Osteocyte (in vitro differentiated cells): ENCODE data around the gene NUDCD3. TPM values are rescaled to one million over a fixed set of nuclear protein-coding genes. Genes with fewer than 3 reads are reported as not detected.

Source experiments
- DNase-seq: peaks from one replicate; pipeline ENCODE4 v3.0.0; 2021; ENCODE audit warnings: mixed read lengths; ENCODE audit not compliant: unreplicated experiment; ENCODE audit errors: extremely low spot score
- H3K27ac Mint-ChIP-seq: one replicate; pipeline ENCODE4 v1.8.0; 2021; ENCODE audit warnings: mild to moderate bottlenecking, mixed read lengths; ENCODE audit not compliant: unreplicated experiment
- H3K27me3 Mint-ChIP-seq: one replicate; pipeline ENCODE4 v1.8.0; 2021; ENCODE audit warnings: mixed read lengths; ENCODE audit not compliant: unreplicated experiment
- H3K36me3 Mint-ChIP-seq: one replicate; pipeline ENCODE4 v1.8.0; 2021; ENCODE audit warnings: mixed read lengths; ENCODE audit not compliant: unreplicated experiment
- H3K4me1 Mint-ChIP-seq: one replicate; pipeline ENCODE4 v1.8.0; 2021; ENCODE audit warnings: mixed read lengths; ENCODE audit not compliant: unreplicated experiment
- H3K4me3 Mint-ChIP-seq: one replicate; pipeline ENCODE4 v1.8.0; 2021; ENCODE audit warnings: mild to moderate bottlenecking, moderate library complexity, mixed read lengths; ENCODE audit not compliant: unreplicated experiment
- H3K9me3 Mint-ChIP-seq: one replicate; pipeline ENCODE4 v1.8.0; 2021; ENCODE audit warnings: mixed read lengths; ENCODE audit not compliant: unreplicated experiment
- CTCF ChIP-seq: fragments of 200-600 bp; sonication (generic); IDR thresholded peaks from 2 replicates; pipeline ENCODE4 v1.5.0; 2021; ENCODE audit warnings: antibody characterized with exemption, mild to moderate bottlenecking, moderate library complexity
- total RNA-seq: library from RNA; stranded (reverse); gene quantifications from 2 replicates; pipeline ENCODE4 v1.2.1, GENCODE V29; 2021

NUDCD3 gene
- total RNA-seq, 1 donor from 2014 or later = 112 TPM

- H3K4me3 Mint-ChIP-seq = no peak overlapping the region
- peaks cover 54% of the 10 kb centered on the region for H3K27me3 Mint-ChIP-seq
- H3K4me1 Mint-ChIP-seq = no peaks in the 10 kb centered on the region
These were observed 121.6 kb downstream of the NUDCD3 start for GRCh38 chr7:44368885-44369284.

DNA sequence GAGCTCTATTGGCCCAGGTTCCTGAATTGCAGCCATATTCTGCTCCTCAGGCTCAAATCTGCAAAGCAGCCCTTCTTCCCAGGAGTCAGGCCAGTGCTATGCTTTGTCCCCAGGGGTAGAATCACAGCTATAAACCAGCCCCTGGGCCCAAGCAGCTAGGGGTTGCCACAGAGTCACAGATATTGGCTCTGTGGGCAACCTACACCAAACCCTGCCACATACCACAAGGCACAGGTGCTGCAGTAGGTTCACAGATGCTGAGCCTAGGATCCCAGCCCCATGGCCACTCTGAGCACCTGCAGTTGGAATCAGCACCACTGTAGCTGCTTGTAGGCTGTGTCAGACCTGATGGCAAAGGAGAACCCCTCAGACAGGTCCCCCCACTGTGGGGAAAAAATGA, 122.0 kb downstream of the NUDCD3 start:
- no peak for DNase-seq
- Mint-ChIP-seq H3K9me3 (peaks cover 17% of the 10 kb centered on the region), H3K4me3 (no peak overlapping the region), H3K27me3 (peaks cover 55% of the 10 kb centered on the region), H3K36me3 (no peaks in the 10 kb centered on the region), H3K4me1 (no peaks in the 10 kb centered on the region), H3K27ac (no peak overlapping the region)
- no peak for TF ChIP-seq CTCF

More at GRCh38 chr7:44368885-44369284, 121.6 kb downstream of the NUDCD3 start:
- no peak for TF ChIP-seq CTCF
- H3K9me3 Mint-ChIP-seq = peaks cover 17% of the 10 kb centered on the region
- H3K36me3 Mint-ChIP-seq = no peaks in the 10 kb centered on the region
- H3K27ac Mint-ChIP-seq = no peak overlapping the region
- no peak for DNase-seq

DNA sequence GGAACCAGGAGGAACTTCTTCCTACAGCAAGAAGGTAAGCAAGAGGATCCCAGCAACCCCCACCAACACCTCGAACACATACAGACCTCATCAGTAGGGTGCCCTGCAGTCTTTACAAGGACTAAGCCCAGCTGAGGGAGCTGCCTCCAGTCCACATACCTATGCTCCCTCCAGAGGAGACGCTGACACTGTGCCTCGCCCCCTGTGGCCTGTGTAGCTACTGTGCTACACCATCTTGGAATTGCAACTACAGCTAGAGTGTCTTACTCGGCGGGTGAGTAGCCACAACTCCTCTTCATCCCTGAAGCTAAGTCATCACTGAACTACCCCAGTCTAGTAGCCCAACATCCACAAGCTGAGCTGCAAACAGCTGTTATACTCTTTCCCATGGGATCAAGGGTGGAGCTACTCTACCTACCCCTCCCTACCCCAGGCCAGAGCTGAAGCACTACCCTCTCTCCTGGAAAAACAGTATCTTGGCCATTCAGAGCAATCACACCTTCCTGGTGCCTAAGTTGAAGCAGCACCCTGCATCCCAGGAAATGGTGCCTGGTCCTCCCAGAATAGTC, 122.9 kb downstream of the NUDCD3 start:
- no peak for TF ChIP-seq CTCF
- no peak overlapping the region for H3K4me3 Mint-ChIP-seq
- no peak overlapping the region for H3K27ac Mint-ChIP-seq
- H3K9me3 Mint-ChIP-seq = peaks cover 19% of the 10 kb centered on the region
- H3K4me1 Mint-ChIP-seq = no peaks in the 10 kb centered on the region
- no peaks in the 10 kb centered on the region for H3K36me3 Mint-ChIP-seq
- DNase-seq = peak; percentile 74
- H3K27me3 Mint-ChIP-seq = peaks cover 60% of the 10 kb centered on the region

GRCh38 chr7:44366986-44367385, 123.5 kb downstream of the NUDCD3 start:
- no peak for DNase-seq
- Mint-ChIP-seq H3K9me3 (peaks cover 24% of the 10 kb centered on the region), H3K4me1 (no peaks in the 10 kb centered on the region), H3K27ac (no peak overlapping the region), H3K4me3 (no peak overlapping the region), H3K27me3 (peaks cover 63% of the 10 kb centered on the region), H3K36me3 (no peaks in the 10 kb centered on the region)
- no peak for TF ChIP-seq CTCF

GRCh38 chr7:44353668-44354067, 136.8 kb downstream of the NUDCD3 start:
- peaks cover 5% of the 10 kb centered on the region for H3K9me3 Mint-ChIP-seq
- no peak for TF ChIP-seq CTCF
- peaks cover 67% of the 10 kb centered on the region for H3K27me3 Mint-ChIP-seq
- DNase-seq = no peak
- no peaks in the 10 kb centered on the region for H3K36me3 Mint-ChIP-seq
- no peak overlapping the region for H3K27ac Mint-ChIP-seq
- H3K4me1 Mint-ChIP-seq = no peaks in the 10 kb centered on the region
- no peak overlapping the region for H3K4me3 Mint-ChIP-seq
